GM23338 (cell line): ENCODE data around the gene IGDCC3. TPM values are rescaled to one million over a fixed set of nuclear protein-coding genes. Genes with fewer than 3 reads are reported as not detected.

ENCODE experiments used
- ATAC-seq: fragments of 200-7000 bp; cut with Tn5 transposase; 3 replicates; pipeline ENCODE4 v1.9.1; 2020
- DNase-seq: peaks from one replicate; pipeline ENCODE4 v3.0.0-alpha.2; 2015; ENCODE audit warnings: low spot score
- H2AFZ ChIP-seq: fragments of 200-600 bp; sonication (generic); 2 replicates; pipeline ENCODE4 v1.8.0; 2016; ENCODE audit warnings: antibody characterized with exemption, mild to moderate bottlenecking, moderate library complexity
- H3F3A ChIP-seq: fragments of 200-600 bp; sonication (generic); replicated peaks from 2 replicates; pipeline ENCODE4 v1.8.0; 2017; ENCODE audit warnings: antibody characterized with exemption, mixed run types, low read depth
- H3K27ac ChIP-seq: fragments of 200-600 bp; sonication (generic); 2 replicates; pipeline ENCODE4 v1.6.1; 2016; ENCODE audit warnings: low read depth
- H3K27me3 ChIP-seq: fragments of 200-600 bp; sonication (generic); 2 replicates; pipeline ENCODE4 v1.8.0; 2016; ENCODE audit warnings: mild to moderate bottlenecking, mixed run types, moderate library complexity; ENCODE audit not compliant: insufficient read depth
- H3K36me3 ChIP-seq: fragments of 200-600 bp; sonication (generic); 2 replicates; pipeline ENCODE4 v1.8.0; 2016; ENCODE audit warnings: mild to moderate bottlenecking; ENCODE audit not compliant: insufficient read depth
- H3K4me1 ChIP-seq: fragments of 200-600 bp; sonication (generic); 2 replicates; pipeline ENCODE4 v1.8.0; 2016; ENCODE audit warnings: mild to moderate bottlenecking, moderate library complexity; ENCODE audit not compliant: insufficient read depth
- H3K4me2 ChIP-seq: fragments of 200-600 bp; sonication (generic); 2 replicates; pipeline ENCODE4 v1.7.1; 2017; ENCODE audit warnings: mixed run types
- H3K4me3 ChIP-seq: fragments of 200-600 bp; sonication (generic); 2 replicates; pipeline ENCODE4 v1.6.1; 2016; ENCODE audit warnings: mixed run types
- H3K79me2 ChIP-seq: fragments of 200-600 bp; sonication (generic); replicated peaks from 2 replicates; pipeline ENCODE4 v1.8.0; 2017; ENCODE audit warnings: mild to moderate bottlenecking; ENCODE audit not compliant: insufficient read depth
- H3K9me2 ChIP-seq: fragments of 200-600 bp; sonication (generic); 2 replicates; pipeline ENCODE4 v1.8.0; 2017; ENCODE audit not compliant: insufficient read depth
- H4K20me1 ChIP-seq: fragments of 200-600 bp; sonication (generic); replicated peaks from 2 replicates; pipeline ENCODE4 v1.8.0; 2017; ENCODE audit warnings: mild to moderate bottlenecking; ENCODE audit not compliant: insufficient read depth
- H3K27ac Mint-ChIP-seq: 2 replicates; pipeline ENCODE4 v1.8.0; 2020; ENCODE audit warnings: inconsistent platforms, mild to moderate bottlenecking, moderate library complexity, mixed read lengths
- H3K27me3 Mint-ChIP-seq: 3 replicates; pipeline ENCODE4 v1.8.0; 2022; ENCODE audit warnings: low read depth, mild to moderate bottlenecking, moderate library complexity, mixed read lengths, inconsistent platforms; ENCODE audit not compliant: insufficient read depth, poor library complexity
- H3K36me3 Mint-ChIP-seq: 3 replicates; pipeline ENCODE4 v1.8.0; 2021; ENCODE audit warnings: low read depth, mild to moderate bottlenecking, inconsistent platforms, moderate library complexity, mixed read lengths
- H3K4me1 Mint-ChIP-seq: 3 replicates; pipeline ENCODE4 v1.8.0; 2020; ENCODE audit warnings: mild to moderate bottlenecking, inconsistent platforms, mixed read lengths
- H3K4me3 Mint-ChIP-seq: 3 replicates; pipeline ENCODE4 v1.8.0; 2021; ENCODE audit warnings: moderate library complexity, mild to moderate bottlenecking, inconsistent platforms, mixed read lengths
- H3K9me3 Mint-ChIP-seq: 3 replicates; pipeline ENCODE4 v1.8.0; 2020; ENCODE audit warnings: moderate library complexity, mild to moderate bottlenecking, inconsistent platforms, mixed read lengths
- CTCF ChIP-seq, 2 experiments: fragments of 200-600 bp in 1 of 2; sonication (generic) in 1 of 2; conservative IDR thresholded peaks; 2 replicates each; pipeline versions ENCODE4 v1.5.1 to v1.6.1; 2016 to 2017; ENCODE audit warnings: antibody characterized with exemption in 2 of 2, low read depth in 2 of 2, mild to moderate bottlenecking in 2 of 2, moderate library complexity in 1 of 2
- EZH2 ChIP-seq: fragments of 200-600 bp; sonication (generic); IDR thresholded peaks from one replicate; pipeline ENCODE4 v1.8.0; 2017; ENCODE audit warnings: antibody characterized with exemption, mild to moderate bottlenecking, low read depth; ENCODE audit not compliant: unreplicated experiment
- ZNF114 ChIP-seq: fragments of 250-450 bp; sonication (Bioruptor Pico); IDR thresholded peaks from 2 replicates; pipeline ENCODE4 v1.5.0; 2020; ENCODE audit warnings: mild to moderate bottlenecking, moderate library complexity
- polyA plus RNA-seq: library from polyadenylated mRNA; unstranded; fragments of >200 nt; fragmentation: Nextera tagmentation; extraction: Ambion mirVana; gene quantifications from 2 replicates; pipeline ENCODE4 v1.2.1, GENCODE V29; 2016
- total RNA-seq: library from RNA; depleted of rRNA; stranded (reverse); fragments of >200 nt; shearing (Covaris generic); gene quantifications from 2 replicates; pipeline ENCODE4 v1.2.3, GENCODE V29; 2014
- TF ChIP-seq, protein P1 (sequence below): IDR thresholded peaks from one replicate; pipeline ENCODE4 v1.6.1; 2018; ENCODE audit warnings: antibody characterized with exemption; ENCODE audit not compliant: unreplicated experiment

IGDCC3 gene
- total and polyA plus RNA-seq, 2 experiments from 2014 or later, result 15.3 to 30.7 TPM

- TF ChIP-seq CTCF (conservative IDR thresholded peaks at IDR 0.05; ENCODE audit: low read depth in 2 of 2) (no peak), EZH2 (no peak), ZNF114 (CRISPR knock-in tag) (no peak)
Observed at GRCh38 chr15:65331811-65332210, 46.0 kb downstream of the IGDCC3 start (continued).

DNA sequence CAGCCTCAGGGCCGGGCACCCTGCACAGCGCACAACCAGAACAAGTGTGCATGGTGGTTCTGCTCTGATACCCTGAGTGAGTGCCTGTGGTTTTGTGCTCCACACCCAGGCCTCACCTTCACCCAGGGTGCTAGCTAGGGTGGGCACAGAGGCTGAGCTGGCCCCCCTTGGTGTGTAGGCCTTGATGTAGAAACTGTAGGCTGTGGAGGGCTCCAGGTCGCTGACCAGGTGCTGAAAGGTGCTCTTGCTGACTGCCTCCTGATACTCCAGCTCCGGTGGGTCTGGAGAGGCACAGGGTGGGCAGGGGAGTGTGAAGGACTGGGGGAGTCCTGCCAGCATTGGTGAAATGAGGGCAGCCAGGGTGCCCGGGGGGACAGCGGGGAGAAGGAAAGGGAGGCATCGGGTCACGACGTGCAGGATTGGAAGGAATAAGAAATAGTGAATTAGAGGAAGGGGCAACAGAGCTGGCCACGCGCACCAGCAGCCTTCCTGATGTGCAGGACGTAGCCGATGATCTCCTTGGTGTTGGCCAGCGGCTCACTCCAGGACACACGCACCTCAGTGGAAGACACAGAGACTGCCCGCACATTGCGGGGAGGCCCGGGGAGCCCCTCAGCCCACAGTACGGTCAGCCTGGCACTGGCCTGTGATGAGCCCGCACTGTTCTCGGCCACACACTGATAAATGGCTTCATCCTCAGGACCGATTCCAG, 46.7 kb downstream of the IGDCC3 start:
- no peak overlapping the region for H3K27ac ChIP-seq
- peak; percentile 10 for ATAC-seq

More for the DNA sequence above, 46.7 kb downstream of the IGDCC3 start:
- H3K4me2 ChIP-seq, result no peak overlapping the region
- H3K4me1 ChIP-seq, result peaks cover 38% of the 10 kb centered on the region
- H3K27me3 Mint-ChIP-seq, result peaks cover 5% of the 10 kb centered on the region
- H3K9me2 ChIP-seq, result no peaks in the 10 kb centered on the region
- no peaks in the 10 kb centered on the region; the same call in 1 of the 2 replicates for H4K20me1 ChIP-seq
- no peak overlapping the region for H3K4me3 ChIP-seq
- peaks cover 34% of the 10 kb centered on the region for H3K36me3 Mint-ChIP-seq
- H3K4me3 Mint-ChIP-seq, result no peak overlapping the region
- TF ChIP-seq ZNF114 (CRISPR knock-in tag), result no peak
- TF ChIP-seq, protein P1, sequence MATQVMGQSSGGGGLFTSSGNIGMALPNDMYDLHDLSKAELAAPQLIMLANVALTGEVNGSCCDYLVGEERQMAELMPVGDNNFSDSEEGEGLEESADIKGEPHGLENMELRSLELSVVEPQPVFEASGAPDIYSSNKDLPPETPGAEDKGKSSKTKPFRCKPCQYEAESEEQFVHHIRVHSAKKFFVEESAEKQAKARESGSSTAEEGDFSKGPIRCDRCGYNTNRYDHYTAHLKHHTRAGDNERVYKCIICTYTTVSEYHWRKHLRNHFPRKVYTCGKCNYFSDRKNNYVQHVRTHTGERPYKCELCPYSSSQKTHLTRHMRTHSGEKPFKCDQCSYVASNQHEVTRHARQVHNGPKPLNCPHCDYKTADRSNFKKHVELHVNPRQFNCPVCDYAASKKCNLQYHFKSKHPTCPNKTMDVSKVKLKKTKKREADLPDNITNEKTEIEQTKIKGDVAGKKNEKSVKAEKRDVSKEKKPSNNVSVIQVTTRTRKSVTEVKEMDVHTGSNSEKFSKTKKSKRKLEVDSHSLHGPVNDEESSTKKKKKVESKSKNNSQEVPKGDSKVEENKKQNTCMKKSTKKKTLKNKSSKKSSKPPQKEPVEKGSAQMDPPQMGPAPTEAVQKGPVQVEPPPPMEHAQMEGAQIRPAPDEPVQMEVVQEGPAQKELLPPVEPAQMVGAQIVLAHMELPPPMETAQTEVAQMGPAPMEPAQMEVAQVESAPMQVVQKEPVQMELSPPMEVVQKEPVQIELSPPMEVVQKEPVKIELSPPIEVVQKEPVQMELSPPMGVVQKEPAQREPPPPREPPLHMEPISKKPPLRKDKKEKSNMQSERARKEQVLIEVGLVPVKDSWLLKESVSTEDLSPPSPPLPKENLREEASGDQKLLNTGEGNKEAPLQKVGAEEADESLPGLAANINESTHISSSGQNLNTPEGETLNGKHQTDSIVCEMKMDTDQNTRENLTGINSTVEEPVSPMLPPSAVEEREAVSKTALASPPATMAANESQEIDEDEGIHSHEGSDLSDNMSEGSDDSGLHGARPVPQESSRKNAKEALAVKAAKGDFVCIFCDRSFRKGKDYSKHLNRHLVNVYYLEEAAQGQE, result peak; percentile 70
- H3K79me2 ChIP-seq, result no peaks in the 10 kb centered on the region
- no peaks in the 10 kb centered on the region; the same call in 2 of the 3 replicates for H3K9me3 Mint-ChIP-seq
- H3K4me1 Mint-ChIP-seq, result peaks cover 45% of the 10 kb centered on the region
- no peak for DNase-seq
- H3F3A ChIP-seq, result 0 out of 2 replicates have a peak, but pooled peaks cover 13% of the 10 kb centered on the region
- H3K27me3 ChIP-seq, result no peaks in the 10 kb centered on the region
- no peaks in the 10 kb centered on the region for H3K36me3 ChIP-seq
- H3K27ac Mint-ChIP-seq, result no peak overlapping the region
- H2AFZ ChIP-seq, result no peak overlapping the region
